Activated CD4-positive, alpha-beta T cell treated with anti-CD3 and anti-CD28 coated beads for 36 hours (primary cell): ENCODE measurements around the gene ORAI2. TPM values are rescaled to one million over a fixed set of nuclear protein-coding genes. Genes with fewer than 3 reads are reported as not detected.

ENCODE experiments used
- ATAC-seq: fragments of 200-7000 bp; cut with Tn5 transposase; one replicate; pipeline ENCODE4 v1.10.0; 2021; ENCODE audit warnings: mild to moderate bottlenecking, moderate library complexity
- CTCF ChIA-PET: fragments of 350-600 bp; sonication (Branson Sonifier 250); formaldehyde crosslinking; loops from one replicate; lab custom pipeline; 2021; ENCODE audit warnings: antibody characterized with exemption; lab: Charles Lee
- POLR2A ChIA-PET: fragments of 350-600 bp; sonication (Branson Sonifier 250); formaldehyde crosslinking; loops from one replicate; lab custom pipeline; 2021; ENCODE audit warnings: antibody characterized with exemption, inconsistent platforms; lab: Charles Lee
- DNase-seq: peaks from one replicate; pipeline ENCODE4 v3.0.0-alpha.2; 2020
- H3K27ac Mint-ChIP-seq: one replicate; pipeline ENCODE4 v1.8.0; 2021; ENCODE audit warnings: mixed read lengths
- H3K27me3 Mint-ChIP-seq: one replicate; pipeline ENCODE4 v1.8.0; 2021; ENCODE audit warnings: mixed read lengths
- H3K36me3 Mint-ChIP-seq: one replicate; pipeline ENCODE4 v1.8.0; 2021; ENCODE audit warnings: low read depth, mixed read lengths
- H3K4me1 Mint-ChIP-seq: one replicate; pipeline ENCODE4 v1.8.0; 2021; ENCODE audit warnings: mixed read lengths
- H3K4me3 Mint-ChIP-seq: one replicate; pipeline ENCODE4 v1.8.0; 2021; ENCODE audit warnings: mild to moderate bottlenecking, moderate library complexity, mixed read lengths
- H3K9me3 Mint-ChIP-seq: one replicate; pipeline ENCODE4 v1.8.0; 2021; ENCODE audit warnings: low read depth, mixed read lengths
- intact Hi-C, 2 experiments: fragments of 100-400 bp; cut with DNase I in 1 of 2; cut with micrococcal nuclease in 1 of 2; formaldehyde crosslinking; loops; one replicate each; pipeline versions ENCODE4 v1.14.2 to v1.15.1; 2022 to 2024; cut with DNase I, micrococcal nuclease
- total RNA-seq, 2 experiments: library from RNA; stranded (reverse); gene quantifications; one replicate each; pipeline ENCODE4 v1.2.3, GENCODE V29; 2021

The ORAI2 gene
- total RNA-seq, 2 experiments from 2014 or later, result 20.8 to 25.1 TPM

DNA sequence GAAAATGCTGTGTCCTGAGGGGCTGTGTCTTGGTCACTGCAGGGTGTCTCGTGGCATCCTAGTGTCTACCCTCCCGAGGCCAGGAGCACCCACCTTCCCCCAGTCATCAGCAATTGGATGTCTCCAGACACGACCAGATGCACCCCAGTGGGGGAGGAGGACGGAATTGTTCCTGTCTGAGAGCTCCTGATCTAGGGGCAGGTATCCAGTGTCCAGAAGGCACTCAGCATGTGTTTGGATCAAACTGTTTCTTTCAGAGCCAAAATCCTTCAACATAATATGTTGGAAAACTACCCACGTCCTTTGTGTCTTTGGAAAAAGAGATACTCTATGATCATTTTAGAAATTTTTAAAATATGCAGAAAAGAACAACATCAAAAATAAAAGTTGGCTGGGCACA is 20.3 kb upstream of the ORAI2 start:
- H3K4me1 Mint-ChIP-seq, result peaks cover 37% of the 10 kb centered on the region
- ChIA-PET POLR2A (interaction anchor here (0.6 kb wide), 1 partner anchor 54 kb away, joined by 4 read pairs; no protein-coding TSS in a partner anchor), CTCF (interaction anchor here (0.7 to 1.6 kb wide), 6 partner anchors 9 to 37 kb away, joined by 3 to 7 read pairs (median 4); partner anchors contain the start of genes ORAI2 and PRKRIP1)
- H3K9me3 Mint-ChIP-seq, result no peaks in the 10 kb centered on the region
- DNase-seq (no peak), ATAC-seq (no peak)
- no peaks in the 10 kb centered on the region for H3K27me3 Mint-ChIP-seq
- no peak overlapping the region for H3K4me3 Mint-ChIP-seq
- no peak overlapping the region for H3K27ac Mint-ChIP-seq
- H3K36me3 Mint-ChIP-seq, result peaks cover 64% of the 10 kb centered on the region
- intact Hi-C loops, result no loop called here

DNA sequence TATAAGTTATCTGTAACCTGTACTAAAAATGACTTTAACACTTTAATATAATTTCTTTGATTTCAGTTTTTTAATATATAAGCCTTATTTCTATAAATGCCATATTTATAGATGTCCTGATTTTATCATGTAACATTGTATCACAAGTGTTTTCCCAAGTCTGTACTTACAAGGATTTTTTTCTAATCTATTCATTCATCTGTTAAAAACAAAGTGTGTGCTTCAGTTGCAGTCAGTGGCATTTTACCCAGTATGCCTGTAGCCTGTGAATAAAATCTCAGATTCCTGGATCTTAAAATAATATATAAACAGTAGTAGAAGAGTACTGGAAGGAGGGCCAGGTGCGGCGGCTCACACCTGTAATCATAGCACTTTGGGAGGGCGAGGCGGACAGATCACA is 19.8 kb upstream of the ORAI2 start:
- no peak overlapping the region for H3K4me3 Mint-ChIP-seq
- no peak for ATAC-seq
- peaks cover 64% of the 10 kb centered on the region for H3K36me3 Mint-ChIP-seq
- intact Hi-C loops, result no loop called here
- no peaks in the 10 kb centered on the region for H3K9me3 Mint-ChIP-seq
- no peaks in the 10 kb centered on the region for H3K27me3 Mint-ChIP-seq
- no peak overlapping the region for H3K27ac Mint-ChIP-seq
- peaks cover 40% of the 10 kb centered on the region for H3K4me1 Mint-ChIP-seq
- ChIA-PET POLR2A (no interaction called here), CTCF (interaction anchor here (0.7 to 1.6 kb wide), 3 partner anchors 17 to 54 kb away, joined by 3 to 6 read pairs (median 3); partner anchors contain the start of gene PRKRIP1)
- DNase-seq, result no peak

DNA sequence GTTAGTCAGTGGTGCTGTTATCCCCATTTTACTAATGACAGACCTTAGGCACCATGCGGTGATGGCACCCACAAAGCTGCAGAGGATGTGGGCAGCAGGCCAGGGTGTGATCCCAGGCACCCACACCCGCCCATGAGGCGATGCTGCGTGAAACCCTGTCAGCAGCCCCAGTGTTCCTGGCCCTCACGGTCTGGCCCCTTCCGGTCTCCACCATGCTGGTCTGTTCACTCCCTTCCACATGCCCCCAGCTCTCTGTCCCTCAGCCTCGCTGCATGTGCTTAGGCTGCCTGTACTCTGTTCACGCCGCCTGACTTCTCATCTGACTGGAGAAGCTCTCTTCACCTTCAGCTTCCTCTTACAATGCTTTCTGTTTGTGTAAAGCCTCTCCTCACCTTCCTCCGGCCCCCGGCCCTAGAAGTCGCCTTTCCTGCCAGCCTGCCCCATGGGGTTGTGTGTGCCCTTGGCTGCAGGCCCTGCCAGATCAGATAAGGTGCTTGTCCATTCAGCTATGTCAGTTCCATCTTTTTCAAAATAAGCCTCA is 17.6 kb upstream of the ORAI2 start:
- H3K27ac Mint-ChIP-seq, result peak overlapping the region; percentile 95
- peak overlapping the region; percentile 29 for H3K4me3 Mint-ChIP-seq
- ATAC-seq (peak; percentile 85), DNase-seq (peak; percentile 83)
- peaks cover 60% of the 10 kb centered on the region for H3K36me3 Mint-ChIP-seq
- peaks cover 55% of the 10 kb centered on the region for H3K4me1 Mint-ChIP-seq
- intact Hi-C loops, result loop anchor here in 1 of 2 experiments (1.0 to 2.0 kb wide), 2 partner anchors 11 to 17 kb away; partner anchors contain the start of gene ORAI2
- H3K27me3 Mint-ChIP-seq, result no peaks in the 10 kb centered on the region
- no peaks in the 10 kb centered on the region for H3K9me3 Mint-ChIP-seq
- ChIA-PET CTCF (interaction anchor here (1.1 to 2.6 kb wide), 4 partner anchors 10 to 18 kb away, joined by 3 to 13 read pairs (median 9); partner anchors contain the start of gene ORAI2), POLR2A (interaction anchor here (0.5 to 1.3 kb wide), 6 partner anchors 10 to 1263 kb away, joined by 3 to 7 read pairs (median 4); no protein-coding TSS in a partner anchor)

DNA sequence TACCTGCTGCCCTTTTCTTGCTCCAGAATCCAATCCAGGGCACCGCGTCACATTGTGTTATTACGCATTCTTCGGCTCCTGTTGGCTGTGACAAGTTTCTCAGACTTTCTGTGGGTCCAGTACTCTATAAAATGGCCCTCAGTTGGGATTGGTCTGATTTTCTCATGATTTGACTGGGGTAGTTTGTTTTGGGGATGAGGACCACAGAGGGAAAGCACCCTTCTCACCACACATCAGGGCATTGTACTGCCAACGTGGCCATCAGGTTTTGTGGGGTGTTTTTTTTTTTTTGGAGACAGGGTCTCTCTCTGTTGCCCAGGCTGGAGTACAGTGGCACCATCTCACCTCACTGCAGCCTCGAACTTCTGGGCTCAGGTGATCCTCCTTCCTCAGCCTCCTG is 17.0 kb upstream of the ORAI2 start:
- intact Hi-C loops, result loop anchor here in 1 of 2 experiments (2.0 kb wide), 1 partner anchor 16 kb away; the partner anchor contains the start of gene ORAI2
- H3K4me1 Mint-ChIP-seq, result peaks cover 61% of the 10 kb centered on the region
- peak overlapping the region; percentile 95 for H3K27ac Mint-ChIP-seq
- DNase-seq, result no peak
- H3K36me3 Mint-ChIP-seq, result peaks cover 62% of the 10 kb centered on the region
- ChIA-PET CTCF (interaction anchor here (2.4 to 2.6 kb wide), 2 partner anchors 9 to 12 kb away, joined by 11 to 13 read pairs; no protein-coding TSS in a partner anchor), POLR2A (interaction anchor here (0.6 to 1.1 kb wide), 3 partner anchors 11 to 676 kb away, joined by 3 to 7 read pairs (median 3); no protein-coding TSS in a partner anchor)
- no peaks in the 10 kb centered on the region for H3K9me3 Mint-ChIP-seq
- peak overlapping the region; percentile 29 for H3K4me3 Mint-ChIP-seq
- no peak for ATAC-seq
- no peaks in the 10 kb centered on the region for H3K27me3 Mint-ChIP-seq

DNA sequence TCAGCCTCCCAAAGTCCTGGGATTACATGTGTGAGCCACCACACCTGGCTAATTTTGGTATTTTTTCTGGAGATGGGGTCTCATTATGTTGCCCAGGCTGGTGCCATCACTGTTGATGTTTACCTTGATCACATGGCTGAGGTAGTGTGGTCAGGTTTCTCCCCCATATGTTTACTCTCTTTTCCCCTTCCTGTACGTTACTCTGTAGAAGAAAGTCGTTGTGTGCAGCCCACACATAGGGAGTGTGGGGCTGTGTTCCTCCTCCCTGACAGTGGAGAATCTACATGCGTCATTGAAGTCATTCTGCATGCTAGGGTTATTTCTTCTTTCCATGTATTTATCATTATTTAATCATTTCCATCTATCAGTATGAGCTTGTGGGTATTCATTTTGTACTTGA is 16.3 kb upstream of the ORAI2 start:
- Mint-ChIP-seq H3K36me3 (peaks cover 57% of the 10 kb centered on the region), H3K27ac (peak overlapping the region; percentile 95), H3K4me1 (peaks cover 61% of the 10 kb centered on the region), H3K27me3 (no peaks in the 10 kb centered on the region), H3K4me3 (peak overlapping the region; percentile 2), H3K9me3 (no peaks in the 10 kb centered on the region)
- intact Hi-C loops, result loop anchor here in 1 of 2 experiments (2.0 kb wide), 1 partner anchor 16 kb away; the partner anchor contains the start of gene ORAI2
- ATAC-seq, result peak; percentile 14
- POLR2A ChIA-PET, result interaction anchor here (0.6 to 0.9 kb wide), 3 partner anchors 9 to 54 kb away, joined by 3 to 7 read pairs (median 3); no protein-coding TSS in a partner anchor
- CTCF ChIA-PET, result interaction anchor here (0.6 to 1.1 kb wide), 2 partner anchors 9 to 1558 kb away, joined by 3 to 6 read pairs; no protein-coding TSS in a partner anchor
- no peak for DNase-seq

DNA sequence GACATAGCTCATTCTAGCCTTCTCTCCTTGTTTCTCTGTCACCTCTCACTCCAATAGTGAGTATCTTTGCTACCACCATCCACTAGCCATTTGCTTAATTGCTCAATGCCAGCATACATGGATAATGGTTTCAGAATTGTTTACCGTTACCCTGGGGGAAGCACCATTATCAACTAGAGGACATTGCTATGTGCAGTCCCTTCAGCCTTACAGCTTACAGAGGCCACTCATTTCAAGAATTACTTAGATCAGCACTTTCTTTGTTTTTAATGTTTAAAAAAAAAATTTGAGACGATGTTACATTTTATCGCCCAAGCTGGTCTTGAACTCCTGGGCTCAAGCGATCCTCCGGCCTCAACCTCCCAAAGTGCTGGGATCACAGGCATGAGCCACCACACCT is 14.8 kb upstream of the ORAI2 start:
- no peaks in the 10 kb centered on the region for H3K9me3 Mint-ChIP-seq
- H3K4me3 Mint-ChIP-seq, result no peak overlapping the region
- no peaks in the 10 kb centered on the region for H3K27me3 Mint-ChIP-seq
- H3K4me1 Mint-ChIP-seq, result peaks cover 61% of the 10 kb centered on the region
- intact Hi-C loops, result no loop called here
- ATAC-seq (peak; percentile 9), DNase-seq (no peak)
- H3K27ac Mint-ChIP-seq, result peak overlapping the region; percentile 37
- ChIA-PET CTCF (interaction anchor here (0.6 to 0.8 kb wide), 4 partner anchors 14 to 452 kb away, joined by 3 to 5 read pairs (median 4); no protein-coding TSS in a partner anchor), POLR2A (interaction anchor here (1.4 kb wide), 1 partner anchor 8 kb away, joined by 5 read pairs; no protein-coding TSS in a partner anchor)
- H3K36me3 Mint-ChIP-seq, result peaks cover 52% of the 10 kb centered on the region

DNA sequence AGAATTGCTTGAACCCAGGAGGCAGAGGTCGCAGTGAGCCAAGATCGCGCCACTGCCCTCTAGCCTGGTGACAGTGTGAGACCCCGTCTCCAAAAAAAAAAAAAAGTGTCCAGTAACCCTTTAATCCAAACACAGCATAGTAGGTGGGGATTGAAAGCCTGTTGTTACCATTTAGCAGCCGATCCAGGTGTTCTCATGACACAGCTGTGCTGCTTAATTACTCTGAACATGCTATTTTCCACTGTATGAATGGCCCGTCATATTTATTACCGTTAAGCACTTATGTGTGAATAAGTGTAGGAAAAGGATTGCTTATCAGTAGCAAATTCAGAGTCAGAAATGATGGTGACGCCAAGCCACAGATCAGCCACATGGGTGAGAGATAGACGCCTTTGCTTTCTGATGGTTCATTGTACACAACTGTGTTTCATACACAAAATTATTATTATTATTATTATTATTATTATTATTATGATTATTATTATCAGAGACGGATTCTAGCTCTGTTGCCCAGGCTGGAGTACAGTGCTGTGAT is 11.6 kb upstream of the ORAI2 start:
- no peak overlapping the region for H3K4me3 Mint-ChIP-seq

DNA sequence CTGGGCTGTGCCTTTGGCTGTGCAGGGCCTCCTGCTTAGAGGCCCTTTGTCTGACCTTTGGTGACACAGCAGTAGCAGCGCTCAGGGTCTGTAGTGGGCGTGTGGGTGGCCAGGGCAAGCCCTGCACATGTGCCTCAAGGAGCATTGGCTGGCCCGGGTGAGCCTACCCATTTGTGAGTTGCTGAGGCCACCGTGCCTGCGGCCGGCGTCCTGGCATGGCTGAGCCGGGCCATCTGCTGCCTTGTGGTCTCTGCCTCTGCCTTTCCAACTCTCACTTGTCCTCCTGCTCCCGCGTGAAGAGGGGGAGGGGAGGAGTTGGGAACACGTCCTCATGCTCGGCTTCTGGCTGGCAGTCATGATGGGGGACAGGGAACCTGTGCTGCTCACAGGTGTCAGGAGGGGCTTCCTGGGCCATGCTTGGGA is 9.2 kb upstream of the ORAI2 start:
- peak overlapping the region; percentile 100 for H3K27ac Mint-ChIP-seq
- no peaks in the 10 kb centered on the region for H3K9me3 Mint-ChIP-seq
- ChIA-PET POLR2A (interaction anchor here (0.6 kb wide), 1 partner anchor 27 kb away, joined by 3 read pairs; no protein-coding TSS in a partner anchor), CTCF (no interaction called here)
- no peak for DNase-seq
- no peaks in the 10 kb centered on the region for H3K27me3 Mint-ChIP-seq
- intact Hi-C loops, result no loop called here
- no peak overlapping the region for H3K4me3 Mint-ChIP-seq
- ATAC-seq, result no peak
- peaks cover 47% of the 10 kb centered on the region for H3K36me3 Mint-ChIP-seq
- H3K4me1 Mint-ChIP-seq, result peaks cover 62% of the 10 kb centered on the region

More for the DNA sequence above, 11.6 kb upstream of the ORAI2 start:
- DNase-seq (no peak), ATAC-seq (no peak)
- intact Hi-C loops, result no loop called here
- ChIA-PET POLR2A (interaction anchor here (0.6 to 0.7 kb wide), 2 partner anchors 33 to 52 kb away, joined by 4 to 8 read pairs; no protein-coding TSS in a partner anchor), CTCF (interaction anchor here (0.6 kb wide), 1 partner anchor 34 kb away, joined by 3 read pairs; no protein-coding TSS in a partner anchor)
- Mint-ChIP-seq H3K9me3 (no peaks in the 10 kb centered on the region), H3K4me1 (peaks cover 60% of the 10 kb centered on the region), H3K27me3 (no peaks in the 10 kb centered on the region), H3K36me3 (peaks cover 50% of the 10 kb centered on the region), H3K27ac (no peak overlapping the region)

DNA sequence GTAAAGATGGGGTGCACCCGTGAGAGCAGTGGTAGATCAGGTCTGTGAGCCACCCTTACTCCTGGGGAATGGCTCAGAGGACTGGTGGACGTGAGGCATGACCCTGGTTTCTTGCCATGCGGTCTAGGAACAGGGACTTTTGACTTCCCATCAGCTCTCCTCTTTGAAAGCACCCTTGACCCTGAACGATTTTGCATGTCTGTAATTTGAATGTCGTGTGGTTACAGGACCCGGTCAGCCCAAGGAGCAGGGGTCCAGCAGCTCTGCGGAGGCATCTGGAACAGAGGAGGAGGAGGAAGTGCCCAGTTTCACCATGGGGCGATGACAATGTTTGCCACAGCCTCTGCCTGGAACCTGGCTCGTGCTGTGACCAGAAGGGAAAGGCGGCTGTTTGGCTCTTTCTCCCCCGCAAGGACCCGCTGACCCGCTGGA is 8.6 kb upstream of the ORAI2 start:
- H3K4me3 Mint-ChIP-seq, result no peak overlapping the region
- peaks cover 64% of the 10 kb centered on the region for H3K4me1 Mint-ChIP-seq
- H3K36me3 Mint-ChIP-seq, result peaks cover 47% of the 10 kb centered on the region
- intact Hi-C loops, result no loop called here
- no peaks in the 10 kb centered on the region for H3K9me3 Mint-ChIP-seq
- ATAC-seq, result no peak
- POLR2A ChIA-PET, result interaction anchor here (0.6 kb wide), 1 partner anchor 28 kb away, joined by 3 read pairs; no protein-coding TSS in a partner anchor
- no peak for DNase-seq
- H3K27ac Mint-ChIP-seq, result peak overlapping the region; percentile 100
- CTCF ChIA-PET, result interaction anchor here (1.3 to 2.1 kb wide), 3 partner anchors 7 to 19 kb away, joined by 3 to 13 read pairs (median 6); no protein-coding TSS in a partner anchor
- no peaks in the 10 kb centered on the region for H3K27me3 Mint-ChIP-seq

DNA sequence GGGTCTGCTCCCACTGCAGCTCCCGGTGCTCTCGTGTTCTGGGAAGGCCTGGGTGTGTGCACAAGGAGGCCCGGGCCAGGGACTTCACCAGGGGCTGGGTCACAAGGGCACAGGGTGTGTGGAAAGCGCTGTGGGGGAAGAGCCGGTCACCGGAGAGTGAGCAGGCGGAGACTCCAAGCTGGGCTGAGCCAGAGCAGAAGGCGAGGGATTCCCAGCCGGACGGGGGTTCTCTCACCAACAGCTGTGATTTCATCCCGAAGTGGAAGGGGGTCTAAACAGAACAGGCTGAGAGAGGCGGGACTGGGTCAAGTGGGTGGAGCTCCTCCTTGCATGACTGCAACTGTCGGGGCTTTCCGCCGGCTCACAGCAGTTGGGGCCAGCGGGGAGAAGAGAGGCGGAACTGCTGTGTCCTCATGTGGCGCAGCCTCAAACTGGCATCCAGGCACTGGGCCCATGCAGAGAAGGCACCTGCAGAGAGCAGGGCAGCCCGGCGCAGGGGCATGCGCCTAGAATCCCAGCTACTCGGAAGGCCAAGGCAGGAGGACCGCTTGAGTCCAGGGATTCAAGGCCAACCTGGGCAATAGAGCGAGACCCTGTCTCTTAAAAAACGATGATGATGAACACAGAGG is 7.6 kb upstream of the ORAI2 start:
- ChIA-PET CTCF (interaction anchor here (0.8 to 2.5 kb wide), 8 partner anchors 8 to 39 kb away, joined by 3 to 13 read pairs (median 4); partner anchors contain the start of genes ALKBH4, LRWD1 and PRKRIP1), POLR2A (interaction anchor here (0.6 to 1.1 kb wide), 3 partner anchors 9 to 22 kb away, joined by 3 read pairs; no protein-coding TSS in a partner anchor)
- no peaks in the 10 kb centered on the region for H3K9me3 Mint-ChIP-seq
- peaks cover 60% of the 10 kb centered on the region for H3K4me1 Mint-ChIP-seq
- peak; percentile 82 for ATAC-seq
- H3K27me3 Mint-ChIP-seq, result no peaks in the 10 kb centered on the region
- peaks cover 42% of the 10 kb centered on the region for H3K36me3 Mint-ChIP-seq
- peak overlapping the region; percentile 72 for H3K4me3 Mint-ChIP-seq
- peak overlapping the region; percentile 100 for H3K27ac Mint-ChIP-seq
- intact Hi-C loops, result loop anchor here (1.0 to 2.0 kb wide), 3 partner anchors 10 to 139 kb away; partner anchors contain the start of genes ALKBH4 (in 1 of the 2), LRWD1 (in 1 of the 2) and SH2B2 (in 1 of the 2)
- DNase-seq, result peak; percentile 91
